Pancreas (tissue), 10 donors: ENCODE measurements around the gene OR10K1. TPM values are rescaled to one million over a fixed set of nuclear protein-coding genes. Genes with fewer than 3 reads are reported as not detected.

ENCODE experiments used
- ATAC-seq, 4 donors: fragments of 200-7000 bp; cut with Tn5 transposase; one replicate each; pipeline versions ENCODE4 v1.8.0 to v1.9.1; 2020; ENCODE audit warnings: mild to moderate bottlenecking in 4 of 4, moderate library complexity in 4 of 4
- DNase-seq, 6 donors: peaks; one replicate each; pipeline ENCODE4 v3.0.0-alpha.2; 2020
- FAIRE-seq: peaks from 2 replicates; lab custom pipeline; 2012; peaks lifted over from hg19 to GRCh38; lab: Jason Lieb, UNC
- H3K27ac ChIP-seq, 4 donors: fragments of 200-600 bp; sonication (generic); 1 replicate in 3 of 4; 2 replicates in 1 of 4; pipeline versions ENCODE4 v1.5.0 to v1.8.0; 2020
- H3K27me3 ChIP-seq, 4 donors: fragments of 200-600 bp; one replicate each; pipeline ENCODE4 v1.8.0; 2021
- H3K36me3 ChIP-seq, 3 donors: fragments of 200-600 bp; sonication (generic) in 1 of 3; one replicate each; pipeline versions ENCODE4 v1.5.0 to v1.8.0; 2020 to 2021
- H3K4me1 ChIP-seq, 3 donors: fragments of 200-600 bp; one replicate each; pipeline ENCODE4 v1.8.0; 2021
- H3K4me3 ChIP-seq, 4 donors: fragments of 200-600 bp; sonication (generic) in 2 of 4; one replicate each; pipeline versions ENCODE4 v1.5.0 to v1.8.0; 2020 to 2021
- H3K9me3 ChIP-seq, 4 donors: fragments of 200-600 bp; one replicate each; pipeline ENCODE4 v1.8.0; 2021
- CTCF ChIP-seq, 4 donors: fragments of 200-600 bp; sonication (generic) in 3 of 4; IDR thresholded peaks; one replicate each; pipeline versions ENCODE4 v1.5.0 to v1.8.0; 2021; ENCODE audit warnings: antibody characterized with exemption in 4 of 4
- WGBS, 2 donors: extraction: QIAGEN DNeasy Blood & Tissue Kit; methylation state at CpG; one replicate each; pipeline ENCODE4 v1.1.7; 2013; 5-methylcytosine and 5-hydroxymethylcytosine counted together
- intact Hi-C, 3 donors: fragments of 100-400 bp; cut with DNase I; formaldehyde crosslinking; loops; one replicate each; pipeline versions ENCODE4 v1.11.1 to v1.14.2; 2022
- polyA plus RNA-seq, 2 donors: library from polyadenylated mRNA; stranded (reverse); fragments of 200-250 nt; gene quantifications; one replicate each; pipeline ENCODE4 v1.2.3, GENCODE V29; 2013
- total RNA-seq, 6 donors: library from RNA; stranded (reverse); fragmentation: NEBNext Ultra II Directional in 4 of 6; extraction: Animal tissue kit (Norgen Biotek cat#: 25700) in 4 of 6; gene quantifications; one replicate each; pipeline versions ENCODE4 v1.2.1 to v1.2.4, GENCODE V29; 2021 to 2023
- donor health status: healthy with polysubstance abuse.
- donor health status: DM: no; HTN: no; CAD: no; lungs with moderate emphysema.
- donor health status: DM: no; HTN: no; CAD: no.
- donor health status: control.
- donor health status: control.
- donor health status: Bipolar disorder and iron deficiency.
- donor health status: DM: yes; HTN: yes; CAD: no.
- donor health status: DM: no; HTN: no; CAD: no.
- donor health status: DM: no; HTN: no; CAD: no.
- donor health status: DM: yes; HTN: yes; CAD: no.

Gene OR10K1
- not detected for total RNA-seq
- polyA plus RNA-seq: not detected

GRCh38 chr1:158461534-158461933, at the start of gene OR10K1:
Gene OR10K1 (plus strand): TSS chr1:158461834. CDS start chr1:158465562, 3,728 bp downstream.
- WGBS, 2 donors: 32 to 63% methylated on average over 2 of the region's 2 CpGs

GRCh38 chr1:158414651-158415345, 46.8 kb upstream of the OR10K1 start:
- peaks cover 0 to 6% (median 0%) of the 10 kb centered on the region in 4 donors for H3K27me3 ChIP-seq
- no peaks in the 10 kb centered on the region for H3K36me3 ChIP-seq
- no peak overlapping the region for H3K27ac ChIP-seq
- no peak for FAIRE-seq
- no peak for DNase-seq
- no peaks in the 10 kb centered on the region for H3K4me1 ChIP-seq
- H3K9me3 ChIP-seq: no peaks in the 10 kb centered on the region
- WGBS, 2 donors: 68 to 79% methylated on average over 4 of the region's 4 CpGs
- intact Hi-C loops: no loop called here
- ATAC-seq: no peak
- TF ChIP-seq CTCF (IDR thresholded peaks at IDR 0.05): no peak
- no peak overlapping the region for H3K4me3 ChIP-seq

More at GRCh38 chr1:158461534-158461933, at the start of gene OR10K1:
- ATAC-seq (no peak), DNase-seq (no peak), FAIRE-seq (no peak)
- no peak within 1 kb of the TSS for H3K4me3 ChIP-seq
- intact Hi-C loops: no loop called here
- no peaks in the 10 kb centered on the region for H3K9me3 ChIP-seq
- no peaks in the 10 kb centered on the region for H3K4me1 ChIP-seq
- no peak within 1 kb of the TSS for H3K27ac ChIP-seq
- no peaks in the 10 kb centered on the region for H3K36me3 ChIP-seq
- peaks cover 0 to 4% (median 0%) of the 10 kb centered on the region in 4 donors for H3K27me3 ChIP-seq
- TF ChIP-seq CTCF (IDR thresholded peaks at IDR 0.05): no peak

- no peak overlapping the region for H3K4me3 ChIP-seq
- no peaks in the 10 kb centered on the region for H3K36me3 ChIP-seq
- intact Hi-C loops: no loop called here
- H3K27me3 ChIP-seq: peaks cover 0 to 3% (median 0%) of the 10 kb centered on the region in 4 donors
- TF ChIP-seq CTCF (IDR thresholded peaks at IDR 0.05): no peak
- H3K27ac ChIP-seq: no peak overlapping the region
- no peaks in the 10 kb centered on the region for H3K4me1 ChIP-seq
- no peaks in the 10 kb centered on the region for H3K9me3 ChIP-seq
- DNase-seq (no peak), FAIRE-seq (no peak), ATAC-seq (no peak)
Measured at GRCh38 chr1:158417586-158417985, 44.0 kb upstream of the OR10K1 start.

- no peaks in the 10 kb centered on the region for H3K9me3 ChIP-seq
- no peak overlapping the region for H3K4me3 ChIP-seq
- ATAC-seq (no peak), DNase-seq (no peak), FAIRE-seq (no peak)
- H3K36me3 ChIP-seq: no peaks in the 10 kb centered on the region
- no peak overlapping the region for H3K27ac ChIP-seq
- H3K4me1 ChIP-seq: no peaks in the 10 kb centered on the region
- TF ChIP-seq CTCF (IDR thresholded peaks at IDR 0.05): no peak
- intact Hi-C loops: no loop called here
- H3K27me3 ChIP-seq: no peaks in the 10 kb centered on the region
Measured at GRCh38 chr1:158422212-158422611, 39.4 kb upstream of the OR10K1 start.

- no peak for TF ChIP-seq CTCF (IDR thresholded peaks at IDR 0.05)
- H3K4me3 ChIP-seq: no peak overlapping the region
- H3K36me3 ChIP-seq: no peaks in the 10 kb centered on the region
- FAIRE-seq: no peak
- H3K27me3 ChIP-seq: no peaks in the 10 kb centered on the region
- H3K4me1 ChIP-seq: no peaks in the 10 kb centered on the region
- H3K9me3 ChIP-seq: no peaks in the 10 kb centered on the region
- ATAC-seq: no peak
- H3K27ac ChIP-seq: no peak overlapping the region
- DNase-seq: no peak
- intact Hi-C loops: no loop called here
Measured at GRCh38 chr1:158425027-158425426, 36.6 kb upstream of the OR10K1 start.
